H1 (cell line): ENCODE measurements around the gene DCAF15. TPM values are rescaled to one million over a fixed set of nuclear protein-coding genes. Genes with fewer than 3 reads are reported as not detected.

Experiments
- CTCF ChIA-PET: fragments of 300-600 bp; sonication (Branson Sonifier 250); formaldehyde crosslinking; loops from one replicate; lab custom pipeline; 2021; ENCODE audit not compliant: partially characterized antibody; lab: Charles Lee
- POLR2A ChIA-PET: fragments of 300-600 bp; sonication (Branson Sonifier 250); formaldehyde crosslinking; loops from one replicate; lab custom pipeline; 2021; ENCODE audit warnings: inconsistent platforms; ENCODE audit not compliant: partially characterized antibody; lab: Charles Lee
- DNase-seq, 2 experiments: peaks; one replicate each; pipeline versions ENCODE4 v3.0.0 to v3.0.0-alpha.2; 2010 to 2022; ENCODE audit warnings: low spot score in 2 of 2, low read depth in 1 of 2, mixed read lengths in 1 of 2
- FAIRE-seq: peaks from 2 replicates; lab custom pipeline; 2011; peaks lifted over from hg19 to GRCh38; lab: Jason Lieb, UNC
- H2AFZ ChIP-seq: 2 replicates; pipeline ENCODE4 v1.8.1; 2012; ENCODE audit warnings: low read length, inconsistent platforms
- H2AK5ac ChIP-seq: 2 replicates; pipeline ENCODE4 v1.6.1; 2013; ENCODE audit warnings: low read depth, low read length
- H2BK120ac ChIP-seq: replicated peaks from 2 replicates; pipeline ENCODE3; 2013; ENCODE audit warnings: low read depth, low read length, inconsistent platforms
- H2BK12ac ChIP-seq: 2 replicates; pipeline ENCODE4 v1.6.1; 2013; ENCODE audit warnings: low read depth, low read length
- H2BK15ac ChIP-seq: 2 replicates; pipeline ENCODE4 v1.6.1; 2013; ENCODE audit warnings: low read length
- H2BK20ac ChIP-seq: 2 replicates; pipeline ENCODE4 v1.6.1; 2013; ENCODE audit warnings: low read length
- H2BK5ac ChIP-seq: 2 replicates; pipeline ENCODE4 v1.6.1; 2013; ENCODE audit warnings: low read depth, low read length
- H3K14ac ChIP-seq: 2 replicates; pipeline ENCODE4 v1.6.1; 2013; ENCODE audit warnings: inconsistent platforms; ENCODE audit not compliant: insufficient read length
- H3K18ac ChIP-seq: 2 replicates; pipeline ENCODE4 v1.6.1; 2013; ENCODE audit warnings: low read length; ENCODE audit errors: extremely low read depth
- H3K23ac ChIP-seq: 2 replicates; pipeline ENCODE4 v1.6.1; 2013; ENCODE audit warnings: inconsistent platforms; ENCODE audit not compliant: insufficient read length
- H3K23me2 ChIP-seq: 2 replicates; pipeline ENCODE4 v1.6.1; 2013; ENCODE audit warnings: low read depth, low read length
- H3K27ac ChIP-seq: 2 replicates; pipeline ENCODE4 v1.6.1; 2011; ENCODE audit warnings: low read depth, low read length, inconsistent platforms
- H3K27me3 ChIP-seq, 4 experiments: replicated peaks in 1 of 4; 1 replicate in 1 of 4; 2 replicates in 3 of 4; pipeline versions ENCODE4 v1.6.1 to v1.8.1; 2011 to 2013; ENCODE audit warnings: low read length in 3 of 4, mild to moderate bottlenecking in 3 of 4, inconsistent platforms in 2 of 4, mixed read lengths in 2 of 4, moderate library complexity in 1 of 4; ENCODE audit not compliant: control insufficient read depth in 3 of 4, insufficient read depth in 3 of 4; ENCODE audit errors: extremely low read depth in 1 of 4
- H3K36me3 ChIP-seq, 4 experiments: 2 replicates each; pipeline versions ENCODE4 v1.6.1 to v1.8.1; 2011 to 2013; ENCODE audit warnings: mild to moderate bottlenecking in 4 of 4, low read length in 3 of 4, moderate library complexity in 2 of 4, control low read depth in 1 of 4, inconsistent platforms in 1 of 4; ENCODE audit not compliant: insufficient read depth in 4 of 4, control insufficient read depth in 2 of 4
- H3K4ac ChIP-seq: replicated peaks from 2 replicates; pipeline ENCODE3; 2013; ENCODE audit warnings: low read length, low read depth, mixed read lengths, inconsistent platforms; ENCODE audit not compliant: insufficient read length
- H3K4me1 ChIP-seq, 4 experiments: replicated peaks in 1 of 4; 1 replicate in 1 of 4; 2 replicates in 3 of 4; pipeline versions ENCODE4 v1.6.1 to v1.8.1; 2011 to 2013; ENCODE audit warnings: low read length in 3 of 4, inconsistent platforms in 2 of 4, mixed read lengths in 1 of 4; ENCODE audit not compliant: insufficient read depth in 4 of 4, control insufficient read depth in 3 of 4
- H3K4me2 ChIP-seq, 2 experiments: 2 replicates each; pipeline versions ENCODE4 v1.6.1 to v1.8.1; 2011 to 2013; ENCODE audit warnings: low read depth in 2 of 2, low read length in 2 of 2, control low read depth in 1 of 2, inconsistent platforms in 1 of 2, mild to moderate bottlenecking in 1 of 2; ENCODE audit not compliant: insufficient read depth in 1 of 2
- H3K4me3 ChIP-seq, 4 experiments: fragments of 200-600, 300-600 bp in 1 of 4; sonication (generic), shearing (Covaris generic), sonication (Bioruptor Twin) in 1 of 4; 2 replicates each; pipeline versions ENCODE4 v1.5.1 to v1.8.1; 2011 to 2016; ENCODE audit warnings: low read length in 4 of 4, low read depth in 3 of 4, control low read depth in 2 of 4, inconsistent platforms in 2 of 4, mild to moderate bottlenecking in 2 of 4, mixed read lengths in 1 of 4, moderate library complexity in 1 of 4; ENCODE audit not compliant: insufficient read depth in 2 of 4; ENCODE audit errors: extremely low read depth in 1 of 4
- H3K56ac ChIP-seq: replicated peaks from 2 replicates; pipeline ENCODE3; 2013; ENCODE audit warnings: low read depth, mild to moderate bottlenecking, mixed read lengths, low read length, inconsistent platforms; ENCODE audit not compliant: insufficient read length
- H3K79me1 ChIP-seq: 2 replicates; pipeline ENCODE4 v1.6.1; 2013; ENCODE audit warnings: low read depth, low read length, control low read depth
- H3K79me2 ChIP-seq, 2 experiments: 2 replicates each; pipeline versions ENCODE4 v1.6.1 to v1.8.1; 2012 to 2013; ENCODE audit warnings: low read length in 2 of 2, mild to moderate bottlenecking in 2 of 2, inconsistent platforms in 1 of 2; ENCODE audit not compliant: insufficient read depth in 2 of 2, control insufficient read depth in 1 of 2
- H3K9ac ChIP-seq, 4 experiments: replicated peaks in 1 of 4; 1 replicate in 1 of 4; 2 replicates in 3 of 4; pipeline versions ENCODE4 v1.6.1 to v1.8.1; 2011 to 2013; ENCODE audit warnings: low read depth in 3 of 4, low read length in 3 of 4, control low read depth in 2 of 4, mild to moderate bottlenecking in 2 of 4, moderate library complexity in 2 of 4, inconsistent platforms in 1 of 4; ENCODE audit errors: extremely low read depth in 1 of 4
- H3K9me3 ChIP-seq, 2 experiments: 2 replicates each; pipeline versions ENCODE4 v1.6.1 to v1.8.1; 2012 to 2013; ENCODE audit warnings: mild to moderate bottlenecking in 2 of 2, moderate library complexity in 2 of 2, control low read depth in 1 of 2, inconsistent platforms in 1 of 2, low read depth in 1 of 2, low read length in 1 of 2, mixed read lengths in 1 of 2; ENCODE audit not compliant: insufficient read depth in 2 of 2
- H4K20me1 ChIP-seq, 2 experiments: replicated peaks in 1 of 2; 2 replicates each; pipeline versions ENCODE3 to v1.8.1; 2011 to 2013; ENCODE audit warnings: inconsistent platforms in 2 of 2, low read length in 2 of 2, mild to moderate bottlenecking in 1 of 2; ENCODE audit not compliant: insufficient read depth in 2 of 2, control insufficient read depth in 1 of 2
- H4K5ac ChIP-seq: 2 replicates; pipeline ENCODE4 v1.6.1; 2013; ENCODE audit warnings: low read length, low read depth, mixed read lengths, inconsistent platforms; ENCODE audit not compliant: insufficient read length
- H4K8ac ChIP-seq: 2 replicates; pipeline ENCODE4 v1.8.0; 2013; ENCODE audit warnings: mild to moderate bottlenecking, moderate library complexity, low read length, inconsistent platforms; ENCODE audit not compliant: insufficient read depth; ENCODE audit errors: extremely low read depth
- H4K91ac ChIP-seq: replicated peaks from 2 replicates; pipeline ENCODE3; 2013; ENCODE audit warnings: low read length, mixed read lengths, inconsistent platforms; ENCODE audit not compliant: insufficient read length
- CBX8 ChIP-seq: fragments of 300-800, 300-1000 bp; sonication (generic); IDR thresholded peaks from 2 replicates; pipeline ENCODE4 v1.7.1; 2016; ENCODE audit warnings: low read depth, low read length, borderline replicate concordance
- GABPA ChIP-seq: IDR thresholded peaks from 2 replicates; pipeline ENCODE4 v1.6.1; 2011; ENCODE audit warnings: mild to moderate bottlenecking, low read length, moderate library complexity, borderline replicate concordance; ENCODE audit not compliant: insufficient read depth
- GTF2F1 ChIP-seq: IDR thresholded peaks from 2 replicates; pipeline ENCODE4 v1.6.1; 2012; ENCODE audit warnings: low read depth, low read length, improper control_type of control experiment, borderline replicate concordance
- HDAC6 ChIP-seq: IDR thresholded peaks from one replicate; pipeline ENCODE4 v1.7.1; 2012; ENCODE audit warnings: low read depth, mild to moderate bottlenecking, inconsistent platforms, low read length, moderate library complexity
- KDM1A ChIP-seq: fragments of 200-600, 300-600 bp; sonication (generic); IDR thresholded peaks from 2 replicates; pipeline ENCODE4 v1.7.1; 2016; ENCODE audit warnings: mild to moderate bottlenecking, low read length, borderline replicate concordance
- PHF8 ChIP-seq: fragments of 200-600 bp; sonication (generic); conservative IDR thresholded peaks from 2 replicates; pipeline ENCODE4 v1.7.1; 2012; ENCODE audit warnings: low read depth, mild to moderate bottlenecking, inconsistent platforms, low read length, moderate library complexity
- SP4 ChIP-seq: IDR thresholded peaks from 2 replicates; pipeline ENCODE4 v1.6.1; 2012; ENCODE audit warnings: low read length, inconsistent platforms
- TAF1 ChIP-seq: IDR thresholded peaks from 2 replicates; pipeline ENCODE4 v1.6.1; 2011; ENCODE audit warnings: mild to moderate bottlenecking, low read depth, low read length
- WGBS, 2 experiments: shearing (Covaris generic) in 1 of 2; methylation state at CpG; one replicate each; pipeline versions ENCODE4 v1.1.6 to v1.1.7; 2013 to 2015; ENCODE audit warnings: low lambda C conversion rate in 2 of 2, mixed read lengths in 2 of 2, inconsistent platforms in 1 of 2, low coverage in 1 of 2, missing lambda C conversion rate in 1 of 2; ENCODE audit not compliant: insufficient replicate concordance in 2 of 2, insufficient coverage in 1 of 2, insufficient read length in 1 of 2; ENCODE audit errors: extremely low coverage in 1 of 2, missing lambda C conversion rate in 1 of 2; 5-methylcytosine and 5-hydroxymethylcytosine counted together
- polyA plus RNA-seq, 7 experiments: library from polyadenylated mRNA; depleted of rRNA in 3 of 7; stranded (reverse) in 5 of 7; unstranded in 2 of 7; fragments of >200 nt in 5 of 7; fragments of 200-250 nt in 2 of 7; gene quantifications; 1 replicate in 5 of 7; 2 replicates in 1 of 7; 4 replicates in 1 of 7; pipeline versions ENCODE4 v1.2.1 to v1.2.3, GENCODE V29; 2011 to 2013; ENCODE audit warnings: missing spikeins in 2 of 7, mixed read lengths in 2 of 7
- total RNA-seq: library from RNA; stranded (reverse); fragmentation: NEBNext Ultra II Directional; extraction: Animal tissue kit (Norgen Biotek cat#: 25700); gene quantifications from 2 replicates; pipeline ENCODE4 v1.2.1, GENCODE V29; 2021

The DCAF15 gene
- total and polyA plus RNA-seq, 2 of the 8 experiments (the other 6 are each of a cell fraction or from before 2014, with no cell fraction given): 68.7 to 80.8 TPM

DNA sequence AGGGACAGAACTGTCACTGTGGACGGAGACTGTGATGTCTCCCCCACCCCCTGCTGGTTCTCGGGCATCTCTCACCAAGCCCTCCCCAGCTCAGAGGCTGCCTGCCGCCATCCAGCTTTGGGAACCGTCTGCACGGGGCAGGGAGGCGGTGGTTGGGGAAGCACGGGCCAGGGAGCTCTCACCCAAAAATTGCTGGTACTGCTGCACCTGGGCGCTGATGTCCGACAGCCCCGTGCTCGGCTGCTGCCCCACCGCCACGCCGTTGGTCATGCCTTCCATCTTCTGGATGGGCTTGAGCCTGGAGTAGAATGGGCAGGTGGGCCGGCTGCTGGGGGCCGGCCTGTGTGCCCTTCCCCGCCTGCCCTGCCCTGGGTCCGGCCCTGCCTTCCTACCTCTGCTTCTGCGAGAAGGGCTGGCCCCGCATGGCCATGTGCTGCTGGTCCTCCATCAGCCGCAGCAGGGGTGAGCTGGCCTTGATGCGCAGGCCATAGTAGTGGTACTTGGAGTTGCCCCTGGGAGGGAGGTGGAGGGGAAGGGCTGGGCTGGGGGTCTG is 16.1 kb downstream of the DCAF15 start:
- ChIA-PET POLR2A (interaction anchor here (1.3 to 3.0 kb wide), 3 partner anchors 10 to 19 kb away, joined by 3 to 14 read pairs (median 3); partner anchors contain the start of gene DCAF15), CTCF (interaction anchor here (0.6 to 1.2 kb wide), 3 partner anchors 8 to 177 kb away, joined by 3 to 4 read pairs (median 4); no protein-coding TSS in a partner anchor)
- Histone ChIP-seq H4K20me1 (no peaks in the 10 kb centered on the region), H2AK5ac (no peak overlapping the region), H2BK12ac (no peak overlapping the region), H3K23me2 (peaks cover 1% of the 10 kb centered on the region; the same call in 1 of the 2 replicates), H3K9me3 (no peaks in the 10 kb centered on the region), H3K56ac (no peak overlapping the region), H3K36me3 (peaks cover 0 to 21% (median 10%) of the 10 kb centered on the region in 4 experiments; a peak in 5 of 8 replicates), H3K9ac (no peak overlapping the region), H3K27me3 (no peaks in the 10 kb centered on the region; a peak in 2 of 7 replicates), H3K4me2 (no peak overlapping the region), H4K5ac (no peak overlapping the region), H2BK5ac (no peak overlapping the region), H3K4ac (no peak overlapping the region), H3K79me2 (no peaks in the 10 kb centered on the region), H3K27ac (no peak overlapping the region), H4K91ac (no peak overlapping the region), H3K79me1 (no peaks in the 10 kb centered on the region), H3K4me1 (peaks cover 0 to 3% (median 0%) of the 10 kb centered on the region in 4 experiments; a peak in 1 of 7 replicates), H3K23ac (no peak overlapping the region), H4K8ac (no peak overlapping the region), H2BK15ac (no peak overlapping the region), H3K14ac (no peak overlapping the region), H2BK120ac (no peak overlapping the region), H3K18ac (no peak overlapping the region), H3K4me3 (no peak overlapping the region), H2BK20ac (no peak overlapping the region), H2AFZ (no peak overlapping the region)
- DNase-seq: no peak
- no peak for FAIRE-seq
- 92% methylated on average over 20 of the region's 22 CpGs; no CpG with 5 or more reads in 1 of the 2 experiments for WGBS, 2 experiments
- TF ChIP-seq HDAC6: no peak
- TF ChIP-seq KDM1A: no peak
- no peak for TF ChIP-seq TAF1
- TF ChIP-seq PHF8: no peak
- TF ChIP-seq CBX8: no peak
- TF ChIP-seq GTF2F1: no peak
- no peak for TF ChIP-seq GABPA
- no peak for TF ChIP-seq SP4
